Mammary epithelial cell (primary cell): Measurements from ENCODE around the gene SH3RF3.

Source experiments
- EZH2 ChIP-seq: IDR thresholded peaks from 2 replicates; pipeline ENCODE4 v1.6.1; 2012; ENCODE audit warnings: low read length, inconsistent platforms, borderline replicate concordance
- TF ChIP-seq, protein P1 (sequence below), 2 donors: IDR thresholded peaks in 1 of 2; conservative IDR thresholded peaks in 1 of 2; 2 replicates each; pipeline ENCODE4 v1.5.1; 2011 to 2012; ENCODE audit warnings: inconsistent platforms in 2 of 2, low read length in 2 of 2, mild to moderate bottlenecking in 2 of 2, control low read depth in 1 of 2, low read depth in 1 of 2; ENCODE audit not compliant: insufficient read depth in 1 of 2; ENCODE audit errors: extremely low read depth in 1 of 2

DNA sequence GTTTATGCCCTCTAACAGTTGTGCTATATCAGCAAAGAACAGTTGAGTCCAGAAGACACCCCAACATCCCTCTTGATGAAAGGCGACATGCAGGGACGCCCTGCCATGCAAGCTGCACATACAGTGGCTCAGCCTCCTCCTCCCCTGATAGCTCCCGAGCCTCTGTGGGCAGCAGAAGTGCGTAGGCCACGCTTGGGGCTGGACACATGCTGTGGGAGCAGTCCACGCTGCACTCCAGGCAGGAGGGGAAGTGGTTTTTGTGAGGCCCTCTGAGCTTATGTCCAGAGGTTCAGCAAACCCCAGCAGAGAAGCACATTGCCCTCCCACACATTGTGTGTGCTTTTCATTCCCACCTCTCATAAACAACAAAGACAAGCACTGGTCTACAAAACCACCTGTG lies 322.7 kb downstream of the SH3RF3 start:
- TF ChIP-seq, protein P1, sequence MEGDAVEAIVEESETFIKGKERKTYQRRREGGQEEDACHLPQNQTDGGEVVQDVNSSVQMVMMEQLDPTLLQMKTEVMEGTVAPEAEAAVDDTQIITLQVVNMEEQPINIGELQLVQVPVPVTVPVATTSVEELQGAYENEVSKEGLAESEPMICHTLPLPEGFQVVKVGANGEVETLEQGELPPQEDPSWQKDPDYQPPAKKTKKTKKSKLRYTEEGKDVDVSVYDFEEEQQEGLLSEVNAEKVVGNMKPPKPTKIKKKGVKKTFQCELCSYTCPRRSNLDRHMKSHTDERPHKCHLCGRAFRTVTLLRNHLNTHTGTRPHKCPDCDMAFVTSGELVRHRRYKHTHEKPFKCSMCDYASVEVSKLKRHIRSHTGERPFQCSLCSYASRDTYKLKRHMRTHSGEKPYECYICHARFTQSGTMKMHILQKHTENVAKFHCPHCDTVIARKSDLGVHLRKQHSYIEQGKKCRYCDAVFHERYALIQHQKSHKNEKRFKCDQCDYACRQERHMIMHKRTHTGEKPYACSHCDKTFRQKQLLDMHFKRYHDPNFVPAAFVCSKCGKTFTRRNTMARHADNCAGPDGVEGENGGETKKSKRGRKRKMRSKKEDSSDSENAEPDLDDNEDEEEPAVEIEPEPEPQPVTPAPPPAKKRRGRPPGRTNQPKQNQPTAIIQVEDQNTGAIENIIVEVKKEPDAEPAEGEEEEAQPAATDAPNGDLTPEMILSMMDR (conservative IDR thresholded peaks at IDR 0.05 in 1 of 2, IDR thresholded peaks at IDR 0.05 in 1 of 2; ENCODE audit: extremely low read depth in 1 of 2, insufficient read depth in 1 of 2, low read depth in 1 of 2, low read length in 2 of 2), result no peak
- TF ChIP-seq EZH2, result no peak
